Measurements from ENCODE around the gene VAMP1.
"Not testable (repeated sequence)": the region's sequence is repeated elsewhere in the genome, so short reads cannot be mapped to it uniquely, and the experiment has no call there.

VAMP1 gene

DNA sequence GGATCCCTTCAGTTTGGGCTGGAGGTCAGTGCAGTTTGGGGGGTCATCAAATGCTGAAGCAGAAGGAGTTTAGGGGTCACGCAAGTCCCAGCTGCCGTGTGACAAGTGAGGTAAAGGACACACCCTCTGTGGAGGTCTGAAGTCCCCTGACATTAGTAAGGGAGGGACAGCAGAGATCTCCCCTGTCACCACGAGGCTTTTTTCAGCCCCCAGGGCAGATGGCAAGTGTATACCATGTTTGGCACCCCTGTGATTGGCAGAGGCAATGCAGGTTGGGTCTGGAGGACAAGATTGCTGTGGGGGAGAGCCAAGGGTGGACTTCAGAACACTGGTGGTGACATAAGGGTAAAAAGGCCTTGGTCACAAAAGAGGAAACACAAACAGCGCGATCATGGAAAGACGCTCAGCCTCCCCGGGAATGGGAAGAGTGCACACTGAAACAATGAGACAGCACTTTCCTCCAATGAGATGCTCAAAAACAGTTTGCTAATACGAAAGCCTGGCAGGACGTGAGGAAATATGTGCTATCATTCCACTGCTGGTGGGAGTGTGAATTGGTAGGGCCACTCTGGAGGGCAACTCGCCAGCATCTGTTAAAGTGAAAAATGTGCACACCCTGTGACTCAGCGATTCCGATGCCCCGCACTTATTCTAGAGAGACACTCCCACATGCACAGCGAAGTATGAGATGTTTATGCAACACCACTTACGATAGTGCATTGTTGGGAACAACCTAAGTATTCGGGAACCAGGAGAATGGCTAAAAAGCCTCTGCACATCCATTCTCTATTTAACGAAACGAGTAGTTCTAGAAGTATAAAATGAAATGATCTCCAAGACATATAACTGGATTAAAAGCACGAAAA lies 40.1 kb downstream of the VAMP1 start:
- peak; percentile 96 for DNase-seq (ENCODE audit: low read depth)
- TF ChIP-seq POLR2A (IDR thresholded peaks at IDR 0.05; ENCODE audit: extremely low read depth, insufficient read length) = no peak
- TF ChIP-seq, protein P1, sequence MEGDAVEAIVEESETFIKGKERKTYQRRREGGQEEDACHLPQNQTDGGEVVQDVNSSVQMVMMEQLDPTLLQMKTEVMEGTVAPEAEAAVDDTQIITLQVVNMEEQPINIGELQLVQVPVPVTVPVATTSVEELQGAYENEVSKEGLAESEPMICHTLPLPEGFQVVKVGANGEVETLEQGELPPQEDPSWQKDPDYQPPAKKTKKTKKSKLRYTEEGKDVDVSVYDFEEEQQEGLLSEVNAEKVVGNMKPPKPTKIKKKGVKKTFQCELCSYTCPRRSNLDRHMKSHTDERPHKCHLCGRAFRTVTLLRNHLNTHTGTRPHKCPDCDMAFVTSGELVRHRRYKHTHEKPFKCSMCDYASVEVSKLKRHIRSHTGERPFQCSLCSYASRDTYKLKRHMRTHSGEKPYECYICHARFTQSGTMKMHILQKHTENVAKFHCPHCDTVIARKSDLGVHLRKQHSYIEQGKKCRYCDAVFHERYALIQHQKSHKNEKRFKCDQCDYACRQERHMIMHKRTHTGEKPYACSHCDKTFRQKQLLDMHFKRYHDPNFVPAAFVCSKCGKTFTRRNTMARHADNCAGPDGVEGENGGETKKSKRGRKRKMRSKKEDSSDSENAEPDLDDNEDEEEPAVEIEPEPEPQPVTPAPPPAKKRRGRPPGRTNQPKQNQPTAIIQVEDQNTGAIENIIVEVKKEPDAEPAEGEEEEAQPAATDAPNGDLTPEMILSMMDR (IDR thresholded peaks at IDR 0.05; ENCODE audit: low read depth, low read length) = no peak
- TF ChIP-seq, protein P2, sequence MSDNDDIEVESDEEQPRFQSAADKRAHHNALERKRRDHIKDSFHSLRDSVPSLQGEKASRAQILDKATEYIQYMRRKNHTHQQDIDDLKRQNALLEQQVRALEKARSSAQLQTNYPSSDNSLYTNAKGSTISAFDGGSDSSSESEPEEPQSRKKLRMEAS (IDR thresholded peaks at IDR 0.05; ENCODE audit: low read depth, low read length) = peak; percentile 58
- peak; percentile 21 for TF ChIP-seq MYC (IDR thresholded peaks at IDR 0.05; ENCODE audit: low read depth, low read length)
- peak overlapping the region; percentile 30 for H3K4me3 ChIP-seq (ENCODE audit: low read depth, low read length)

DNA sequence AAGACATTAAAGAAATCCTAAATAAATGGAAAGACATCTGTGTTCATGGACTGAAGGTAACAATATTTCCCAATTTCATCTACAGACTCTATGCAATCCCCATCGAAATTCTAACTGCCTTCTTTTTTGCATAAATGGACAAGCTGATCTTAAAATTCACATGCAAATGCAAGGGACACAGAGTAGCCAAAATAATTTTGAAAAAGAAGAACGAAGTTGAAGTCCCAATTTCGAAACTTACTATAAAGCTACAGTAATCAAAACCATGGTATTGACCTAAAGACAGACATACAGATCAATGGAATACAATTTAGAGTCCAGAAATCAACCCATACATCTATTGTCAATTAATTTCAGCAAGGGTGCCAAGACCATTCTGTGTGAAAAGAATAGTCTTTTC lies 42.2 kb downstream of the VAMP1 start:
- no peak for DNase-seq (ENCODE audit: low read depth)
- no peak overlapping the region for H3K4me3 ChIP-seq (ENCODE audit: low read depth, low read length)
- TF ChIP-seq POLR2A (IDR thresholded peaks at IDR 0.05; ENCODE audit: extremely low read depth, insufficient read length) = no peak
- TF ChIP-seq MYC (IDR thresholded peaks at IDR 0.05; ENCODE audit: low read depth, low read length) = no peak
- TF ChIP-seq, protein P1 (IDR thresholded peaks at IDR 0.05; ENCODE audit: low read depth, low read length) = no peak
- TF ChIP-seq, protein P2 (IDR thresholded peaks at IDR 0.05; ENCODE audit: low read depth, low read length) = no peak

DNA sequence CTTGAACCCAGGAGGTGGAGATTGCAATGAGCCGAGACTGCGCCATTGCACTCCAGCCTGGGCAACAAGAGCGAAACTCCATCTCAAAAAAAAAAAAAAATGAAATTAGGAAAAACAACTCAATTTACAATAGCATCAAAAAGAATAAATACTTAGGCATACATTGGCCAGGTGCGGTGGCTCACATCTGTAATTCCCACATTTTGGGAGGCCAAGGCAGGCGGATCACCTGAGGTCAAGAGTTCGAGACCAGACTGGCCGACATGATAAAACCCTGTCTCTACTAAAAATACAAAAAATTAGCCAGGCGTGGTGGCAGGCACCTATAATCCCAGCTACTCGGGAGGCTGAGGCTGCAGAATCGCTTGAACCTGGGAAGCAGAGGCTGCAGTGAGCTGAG lies 42.7 kb downstream of the VAMP1 start:
- H3K4me3 ChIP-seq (ENCODE audit: low read depth, low read length); DNase-seq (ENCODE audit: low read depth): not testable (repeated sequence)

DNA sequence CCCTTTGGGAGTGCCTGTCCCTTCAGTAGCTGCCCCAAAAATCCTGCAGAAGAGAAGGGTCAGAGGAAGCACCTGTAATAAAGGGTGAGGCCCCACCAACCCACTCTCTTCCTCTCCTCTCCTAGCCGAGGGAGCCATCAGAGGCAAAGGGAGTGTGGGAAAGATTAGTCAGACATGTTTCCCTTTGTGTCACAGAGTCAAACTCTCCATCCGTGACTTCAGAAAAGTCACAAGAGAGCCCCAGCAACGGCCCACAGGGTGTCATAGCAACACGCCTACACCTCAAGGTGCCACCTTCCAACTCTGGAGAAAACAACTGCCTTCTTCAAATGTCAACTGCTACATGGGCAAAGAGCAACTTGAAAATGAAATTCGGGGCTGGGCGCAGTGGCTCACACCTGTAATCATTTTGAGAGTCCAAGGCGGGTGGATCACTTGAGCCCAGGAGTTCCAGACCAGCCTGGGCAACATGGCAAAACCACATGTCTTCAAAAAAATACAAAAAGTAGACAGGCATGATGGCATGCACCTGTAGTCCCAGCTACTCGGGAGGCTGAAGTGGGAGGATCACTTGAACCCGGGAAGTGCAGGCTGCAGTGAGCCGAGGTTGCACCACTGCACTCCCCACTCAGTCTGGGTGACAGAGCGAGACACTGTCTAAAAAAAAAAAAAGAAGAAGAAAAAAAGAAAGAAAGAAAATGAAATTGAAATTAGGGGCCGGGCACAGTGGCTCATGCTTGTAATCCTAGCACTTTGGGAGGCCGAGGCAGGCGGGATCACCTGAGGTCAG lies 43.4 kb downstream of the VAMP1 start:
- no peak overlapping the region for H3K4me3 ChIP-seq (ENCODE audit: low read depth, low read length)
- DNase-seq (ENCODE audit: low read depth) = peak; percentile 22
- TF ChIP-seq, protein P2 (IDR thresholded peaks at IDR 0.05; ENCODE audit: low read depth, low read length) = no peak
- TF ChIP-seq POLR2A (IDR thresholded peaks at IDR 0.05; ENCODE audit: extremely low read depth, insufficient read length) (no peak), MYC (IDR thresholded peaks at IDR 0.05; ENCODE audit: low read depth, low read length) (no peak)

DNA sequence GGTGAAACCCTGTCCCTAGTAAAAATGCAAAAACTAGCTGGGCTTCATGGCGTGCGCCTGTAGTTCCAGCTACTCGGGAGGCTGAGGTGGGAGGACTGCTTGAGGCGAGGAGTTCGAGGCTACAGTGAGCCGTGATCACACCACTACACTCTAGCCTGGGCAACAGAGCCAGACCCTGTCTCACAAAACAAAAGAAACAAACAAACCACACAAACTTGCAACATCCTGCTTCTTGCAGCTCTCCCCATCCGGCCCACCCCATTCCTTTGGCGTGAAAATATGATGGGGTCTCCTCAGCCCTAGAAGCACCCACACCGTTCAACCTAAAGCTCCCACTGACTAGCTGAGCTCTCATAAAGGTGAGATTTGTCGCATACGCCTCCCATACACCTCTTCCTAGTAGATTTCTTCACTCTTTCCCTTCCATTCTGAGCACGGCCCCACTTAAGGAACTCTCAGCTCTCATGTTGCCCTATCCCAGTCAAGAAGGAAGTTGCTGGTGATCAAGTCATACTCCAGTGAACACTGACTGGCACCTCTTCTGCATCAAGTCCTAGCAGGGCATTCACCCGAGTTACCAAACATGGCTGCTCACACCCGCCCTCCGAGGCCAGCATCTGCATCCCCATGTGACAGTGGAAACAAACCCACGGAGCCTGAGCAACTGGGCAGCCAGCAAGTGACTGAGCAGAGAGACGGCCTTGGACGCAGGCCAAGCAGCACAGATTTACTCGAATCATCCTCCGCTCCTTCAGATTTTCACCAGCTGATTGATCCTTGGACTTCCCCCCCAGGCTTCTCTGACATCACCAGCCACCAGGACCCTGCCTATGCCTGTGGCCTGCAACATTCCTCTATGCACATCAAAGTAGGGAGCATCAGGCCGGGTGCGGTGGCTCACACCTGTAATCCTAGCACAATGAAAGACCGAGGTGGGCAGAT lies 44.6 kb downstream of the VAMP1 start:
- no peak overlapping the region for H3K4me3 ChIP-seq (ENCODE audit: low read depth, low read length)
- DNase-seq (ENCODE audit: low read depth) = peak; percentile 16
- TF ChIP-seq, protein P1 (IDR thresholded peaks at IDR 0.05; ENCODE audit: low read depth, low read length) = no peak
- TF ChIP-seq POLR2A (IDR thresholded peaks at IDR 0.05; ENCODE audit: extremely low read depth, insufficient read length) (no peak), MYC (IDR thresholded peaks at IDR 0.05; ENCODE audit: low read depth, low read length) (no peak)
- TF ChIP-seq, protein P2 (IDR thresholded peaks at IDR 0.05; ENCODE audit: low read depth, low read length) = no peak

DNA sequence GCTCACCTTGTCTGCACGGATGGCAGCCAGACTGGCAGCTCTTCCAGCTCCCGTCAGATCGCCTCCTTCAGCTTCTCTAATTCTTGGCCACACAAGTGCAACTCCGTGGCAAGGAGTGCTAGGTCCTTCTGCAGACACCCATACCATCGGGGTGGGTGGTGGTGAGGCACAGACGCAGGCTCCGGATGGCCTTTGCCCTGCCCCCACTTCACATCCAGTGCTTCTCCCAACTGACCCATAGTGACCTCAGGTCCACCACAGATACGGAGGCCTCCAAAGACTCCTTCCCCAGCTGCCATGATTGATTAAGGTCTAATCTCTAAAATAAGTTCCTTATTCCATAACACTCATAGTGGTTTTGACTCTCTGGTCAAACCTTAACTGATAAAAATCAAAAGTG lies 45.6 kb downstream of the VAMP1 start:
- TF ChIP-seq, protein P1 (IDR thresholded peaks at IDR 0.05; ENCODE audit: low read depth, low read length) = no peak
- TF ChIP-seq, protein P2 (IDR thresholded peaks at IDR 0.05; ENCODE audit: low read depth, low read length) = no peak
- TF ChIP-seq POLR2A (IDR thresholded peaks at IDR 0.05; ENCODE audit: extremely low read depth, insufficient read length) (no peak), MYC (IDR thresholded peaks at IDR 0.05; ENCODE audit: low read depth, low read length) (no peak)
- H3K4me3 ChIP-seq (ENCODE audit: low read depth, low read length) = no peak overlapping the region
- DNase-seq (ENCODE audit: low read depth) = no peak
